WI38 (cell line): ENCODE results near the gene IGFL4.

Experiments
- H3K4me3 ChIP-seq: 2 replicates; pipeline ENCODE4 v1.5.1; 2011; ENCODE audit warnings: low read depth, mild to moderate bottlenecking, control low read depth, low read length
- TF ChIP-seq, protein P1 (sequence below): IDR thresholded peaks from 2 replicates; pipeline ENCODE4 v1.5.1; 2012; ENCODE audit warnings: low read depth, mild to moderate bottlenecking, control low read depth, low read length

IGFL4 gene

DNA sequence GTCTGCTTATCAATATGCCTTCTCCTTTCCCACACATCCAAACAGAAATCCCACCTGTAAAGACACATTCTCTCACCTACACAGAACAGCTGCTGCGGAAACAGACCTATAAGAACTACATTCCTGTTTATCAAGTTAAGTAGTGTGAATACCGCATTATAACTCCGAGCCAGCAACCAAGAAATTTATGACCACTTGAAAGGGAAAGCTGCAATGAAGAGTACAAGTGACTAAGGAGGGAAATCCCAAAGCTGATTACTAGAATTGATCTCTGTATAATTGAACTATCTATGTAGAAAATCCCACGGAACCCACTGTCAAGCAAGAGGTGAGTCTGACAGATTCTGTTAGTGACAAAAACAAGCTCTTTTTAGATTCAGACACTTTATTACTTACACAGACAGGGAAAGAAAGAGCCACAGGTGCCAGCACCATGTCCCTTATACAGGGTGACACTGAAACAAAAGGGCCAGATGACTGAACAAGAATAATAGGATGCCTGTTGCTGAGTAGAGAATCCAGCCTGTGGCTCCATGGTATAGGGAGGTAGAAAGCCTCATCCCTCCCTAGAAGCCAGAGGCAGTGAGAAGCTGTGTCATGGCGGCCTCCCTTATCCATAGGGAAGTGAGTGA lies 1.6 kb upstream of the IGFL4 start:
- TF ChIP-seq, protein P1, sequence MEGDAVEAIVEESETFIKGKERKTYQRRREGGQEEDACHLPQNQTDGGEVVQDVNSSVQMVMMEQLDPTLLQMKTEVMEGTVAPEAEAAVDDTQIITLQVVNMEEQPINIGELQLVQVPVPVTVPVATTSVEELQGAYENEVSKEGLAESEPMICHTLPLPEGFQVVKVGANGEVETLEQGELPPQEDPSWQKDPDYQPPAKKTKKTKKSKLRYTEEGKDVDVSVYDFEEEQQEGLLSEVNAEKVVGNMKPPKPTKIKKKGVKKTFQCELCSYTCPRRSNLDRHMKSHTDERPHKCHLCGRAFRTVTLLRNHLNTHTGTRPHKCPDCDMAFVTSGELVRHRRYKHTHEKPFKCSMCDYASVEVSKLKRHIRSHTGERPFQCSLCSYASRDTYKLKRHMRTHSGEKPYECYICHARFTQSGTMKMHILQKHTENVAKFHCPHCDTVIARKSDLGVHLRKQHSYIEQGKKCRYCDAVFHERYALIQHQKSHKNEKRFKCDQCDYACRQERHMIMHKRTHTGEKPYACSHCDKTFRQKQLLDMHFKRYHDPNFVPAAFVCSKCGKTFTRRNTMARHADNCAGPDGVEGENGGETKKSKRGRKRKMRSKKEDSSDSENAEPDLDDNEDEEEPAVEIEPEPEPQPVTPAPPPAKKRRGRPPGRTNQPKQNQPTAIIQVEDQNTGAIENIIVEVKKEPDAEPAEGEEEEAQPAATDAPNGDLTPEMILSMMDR, result no peak
- H3K4me3 ChIP-seq, result no peak overlapping the region

DNA sequence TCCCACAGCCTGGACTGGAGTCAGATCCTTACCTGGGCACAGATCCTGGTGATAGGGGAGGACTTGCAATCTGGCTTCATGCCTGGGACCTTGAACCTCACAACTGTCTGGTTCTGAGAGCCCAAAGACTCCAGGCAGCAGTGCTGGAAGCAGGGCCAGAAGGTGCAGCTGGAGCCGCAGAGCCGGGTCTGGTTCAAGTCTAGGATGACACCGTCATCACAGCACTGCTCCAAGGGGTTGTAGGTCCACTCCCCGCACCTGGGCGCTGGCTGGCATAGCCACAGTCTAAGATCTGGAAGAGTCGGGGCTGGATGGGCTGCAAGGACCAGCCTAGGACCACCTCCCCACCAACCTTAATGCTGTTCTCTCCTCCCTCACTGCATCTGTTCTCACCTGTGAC lies 677 bp downstream of the IGFL4 start:
- TF ChIP-seq, protein P1, result no peak
- no peak overlapping the region for H3K4me3 ChIP-seq

DNA sequence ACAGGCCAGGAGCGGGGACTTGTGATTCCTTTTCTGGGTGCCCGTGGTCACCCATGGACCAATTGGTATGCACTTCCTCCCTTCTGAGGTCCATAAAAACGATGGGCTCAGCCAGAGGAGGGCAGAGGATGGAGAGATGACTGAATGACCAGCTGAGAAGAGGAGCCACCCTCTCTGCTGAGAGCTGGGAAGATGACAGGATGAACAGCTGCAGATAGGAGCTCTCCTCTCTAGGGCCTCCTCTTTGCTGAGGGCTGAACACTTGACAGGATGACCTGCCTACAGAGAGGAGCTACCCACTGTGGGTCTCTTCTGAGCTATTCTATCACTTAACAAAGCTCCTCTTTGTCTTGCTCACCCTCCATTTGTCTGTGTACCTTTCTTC lies 4.1 kb downstream of the IGFL4 start:
- H3K4me3 ChIP-seq, result no peak overlapping the region
- TF ChIP-seq, protein P1, result no peak

DNA sequence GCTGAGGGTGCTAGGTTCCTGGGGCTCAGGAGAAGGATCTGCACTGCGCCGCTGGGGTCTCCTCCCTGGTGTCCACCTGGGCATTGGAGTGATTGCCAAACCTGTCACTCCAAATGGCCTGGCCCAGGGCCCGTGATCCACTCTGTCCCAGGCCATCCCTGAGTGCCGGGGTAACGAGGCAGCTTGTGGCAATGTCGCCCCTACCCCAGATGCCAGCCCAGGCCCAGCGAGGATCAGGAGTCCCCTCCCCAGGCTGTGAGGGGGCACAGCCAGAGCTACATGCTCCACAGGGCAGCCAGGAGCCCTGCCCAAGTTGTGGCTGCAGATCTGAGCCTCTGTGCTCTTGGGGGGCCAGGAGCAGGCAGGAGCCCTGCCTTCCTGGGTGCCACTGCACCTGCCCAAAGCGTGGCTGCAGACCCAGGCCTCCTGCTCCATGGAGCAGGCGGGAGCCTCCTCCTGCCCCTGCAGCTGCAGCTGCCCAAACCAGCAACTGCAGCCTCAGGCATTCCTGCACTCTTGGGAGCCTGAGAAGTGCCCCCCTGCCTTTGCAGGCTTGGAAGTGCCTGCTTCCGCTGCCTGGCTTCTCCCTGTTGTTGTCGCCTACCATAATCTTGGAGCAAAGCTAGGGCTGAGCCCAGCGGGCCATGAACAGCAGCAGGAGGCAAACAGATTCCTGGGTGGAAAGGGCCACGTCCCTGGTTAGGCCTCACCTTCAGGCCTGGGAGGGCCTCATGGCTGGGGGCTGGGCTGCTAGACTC lies 4.6 kb downstream of the IGFL4 start:
- TF ChIP-seq, protein P1, result no peak
- H3K4me3 ChIP-seq, result no peak overlapping the region

DNA sequence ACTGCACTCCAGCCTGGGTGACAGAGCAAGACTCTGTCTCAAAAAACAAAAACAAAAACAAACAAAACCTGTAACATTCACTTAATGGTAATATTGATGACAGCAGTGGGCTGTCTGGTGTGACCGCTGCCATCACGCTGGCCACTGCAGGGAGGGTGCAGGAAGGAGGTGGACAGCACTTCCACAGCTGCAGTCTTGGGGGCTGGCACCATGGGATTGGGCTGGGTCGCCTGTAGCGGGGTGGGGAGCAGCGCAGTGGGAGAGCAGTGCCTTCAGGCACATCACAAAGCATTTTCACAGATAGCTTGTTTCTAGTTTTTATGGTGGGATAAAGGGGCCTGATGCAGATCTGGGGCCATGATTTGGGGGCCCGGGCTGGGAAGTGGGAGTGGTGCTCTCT lies 5.3 kb downstream of the IGFL4 start:
- TF ChIP-seq, protein P1, result no peak
- no peak overlapping the region for H3K4me3 ChIP-seq

DNA sequence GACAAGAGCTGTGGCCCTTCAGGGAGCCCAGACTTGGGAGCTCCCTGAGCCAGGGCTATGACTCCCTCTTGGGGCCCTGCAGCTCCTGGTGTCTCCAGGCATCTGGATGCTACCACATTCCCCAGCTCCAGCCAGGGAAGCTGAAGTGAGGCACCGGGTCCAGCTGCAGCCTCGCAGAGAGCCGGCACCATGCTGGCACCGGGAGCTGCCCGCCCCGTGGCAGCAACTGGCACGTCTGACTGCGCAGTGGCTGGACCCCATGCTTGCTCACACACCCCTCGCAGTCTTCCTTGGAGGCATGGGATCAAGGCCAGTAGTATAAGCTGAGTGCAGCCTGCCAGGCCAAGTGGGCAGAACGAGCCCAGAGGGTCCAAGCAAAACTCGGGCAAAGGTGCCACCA lies 7.4 kb downstream of the IGFL4 start:
- no peak overlapping the region for H3K4me3 ChIP-seq
- TF ChIP-seq, protein P1, result no peak

DNA sequence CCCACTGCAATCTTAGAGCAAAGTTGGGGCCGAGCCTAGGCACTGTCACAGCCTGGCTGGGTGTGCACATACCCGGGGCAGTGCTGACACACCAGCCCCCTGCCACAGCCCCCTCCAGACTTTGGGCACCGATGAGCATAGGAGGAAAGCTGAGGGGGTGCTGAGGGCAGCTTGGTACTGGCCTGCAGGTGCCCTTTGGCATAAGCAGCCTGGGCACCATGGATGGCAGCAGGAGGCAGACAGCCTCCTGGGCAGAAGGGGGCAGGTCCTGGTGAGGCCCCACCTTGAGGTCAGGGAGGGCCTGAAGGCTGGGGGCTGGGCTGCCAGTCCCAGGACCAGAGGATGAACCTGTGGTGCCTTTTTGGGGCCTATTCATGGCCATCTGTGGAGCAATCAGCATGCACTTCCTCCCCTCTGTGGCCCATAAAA lies 8.2 kb downstream of the IGFL4 start:
- TF ChIP-seq, protein P1, result no peak

More for the DNA sequence above, 8.2 kb downstream of the IGFL4 start:
- no peak overlapping the region for H3K4me3 ChIP-seq
